ENCODE results near the gene VTI1A. TPM values are rescaled to one million over a fixed set of nuclear protein-coding genes. Genes with fewer than 3 reads are reported as not detected.

VTI1A gene
- total RNA-seq, 6 experiments from 2014 or later, result 23.6 to 27.9 (median 24.9) TPM

- TF ChIP-seq CTCF (IDR thresholded peaks at IDR 0.05), result no peak
- no peak overlapping the region for H3K27ac Mint-ChIP-seq
- H3K27me3 Mint-ChIP-seq (ENCODE audit: insufficient read depth), result no peaks in the 10 kb centered on the region
- peaks cover 17% of the 10 kb centered on the region; the same call in 1 of the 2 replicates for H3K36me3 Mint-ChIP-seq (ENCODE audit: low read depth)
- no peaks in the 10 kb centered on the region for H3K9me3 Mint-ChIP-seq
- H3K4me3 Mint-ChIP-seq, result no peak overlapping the region
- peaks cover 19% of the 10 kb centered on the region for H3K4me1 Mint-ChIP-seq (ENCODE audit: low read depth)
- no peak for DNase-seq
Measured at GRCh38 chr10:112441520-112441919, 5.5 kb upstream of the VTI1A start.

GRCh38 chr10:112442063-112442462 is 5.0 kb upstream of the VTI1A start:
- H3K9me3 Mint-ChIP-seq, result no peaks in the 10 kb centered on the region
- no peak overlapping the region for H3K27ac Mint-ChIP-seq
- no peak overlapping the region for H3K4me3 Mint-ChIP-seq
- H3K27me3 Mint-ChIP-seq (ENCODE audit: insufficient read depth), result no peaks in the 10 kb centered on the region
- no peak for DNase-seq
- no peak for TF ChIP-seq CTCF (IDR thresholded peaks at IDR 0.05)
- H3K36me3 Mint-ChIP-seq (ENCODE audit: low read depth), result peaks cover 17% of the 10 kb centered on the region; the same call in 1 of the 2 replicates
- peaks cover 19% of the 10 kb centered on the region for H3K4me1 Mint-ChIP-seq (ENCODE audit: low read depth)

GRCh38 chr10:112446055-112446854 is 760 bp upstream of the VTI1A start:
- TF ChIP-seq CTCF (IDR thresholded peaks at IDR 0.05), result no peak
- H3K36me3 Mint-ChIP-seq (ENCODE audit: low read depth), result peaks cover 16% of the 10 kb centered on the region; the same call in 1 of the 2 replicates

GRCh38 chr10:112447620-112447928 is 559 bp downstream of the VTI1A start:
- Mint-ChIP-seq H3K27ac (peak overlapping the region; percentile 74), H3K9me3 (no peaks in the 10 kb centered on the region), H3K4me1 (ENCODE audit: low read depth) (peaks cover 32% of the 10 kb centered on the region), H3K27me3 (ENCODE audit: insufficient read depth) (no peaks in the 10 kb centered on the region), H3K4me3 (peak overlapping the region; percentile 93), H3K36me3 (ENCODE audit: low read depth) (peaks cover 6% of the 10 kb centered on the region; the same call in 1 of the 2 replicates)
- DNase-seq, result no peak
- TF ChIP-seq CTCF (IDR thresholded peaks at IDR 0.05), result no peak

More at GRCh38 chr10:112446055-112446854, 760 bp upstream of the VTI1A start:
- no peaks in the 10 kb centered on the region for H3K27me3 Mint-ChIP-seq (ENCODE audit: insufficient read depth)
- H3K4me3 Mint-ChIP-seq, result peak overlapping the region; percentile 93
- DNase-seq, result no peak
- H3K27ac Mint-ChIP-seq, result peak overlapping the region; percentile 74
- peaks cover 32% of the 10 kb centered on the region for H3K4me1 Mint-ChIP-seq (ENCODE audit: low read depth)
- H3K9me3 Mint-ChIP-seq, result no peaks in the 10 kb centered on the region

- Mint-ChIP-seq H3K4me3 (peak overlapping the region; percentile 93), H3K9me3 (no peaks in the 10 kb centered on the region), H3K4me1 (ENCODE audit: low read depth) (peaks cover 31% of the 10 kb centered on the region), H3K27ac (no peak overlapping the region; the same call in 1 of the 2 replicates), H3K27me3 (ENCODE audit: insufficient read depth) (no peaks in the 10 kb centered on the region), H3K36me3 (ENCODE audit: low read depth) (peaks cover 11% of the 10 kb centered on the region)
- no peak for DNase-seq
- no peak for TF ChIP-seq CTCF (IDR thresholded peaks at IDR 0.05)
Measured at GRCh38 chr10:112448888-112449287, 1.9 kb downstream of the VTI1A start.
